GM19455 (cell line): ENCODE results near the gene LMTK2.

Experiments used
- ATAC-seq: cut with Tn5 transposase; IDR thresholded peaks from one replicate; pipeline ENCODE4 v1.9.1; 2021; ENCODE audit not compliant: unreplicated experiment

Gene LMTK2

GRCh38 chr7:98252425-98253054 is 145.9 kb downstream of the LMTK2 start:
- ATAC-seq: peak; percentile 21

- no peak for ATAC-seq
Observed at GRCh38 chr7:98254516-98254915, 147.9 kb downstream of the LMTK2 start.

- ATAC-seq: no peak
Observed at GRCh38 chr7:98254951-98255610, 148.4 kb downstream of the LMTK2 start.

GRCh38 chr7:98256431-98256830 is 149.8 kb downstream of the LMTK2 start:
- no peak for ATAC-seq

GRCh38 chr7:98257701-98258100 is 151.0 kb downstream of the LMTK2 start:
- no peak for ATAC-seq
